DOHH2 (cell line): ENCODE measurements around the gene SLC25A5.
A peak's percentile ranks its signal among the peaks of the same experiment; 100 is the strongest.

Experiments used
- H3F3A ChIP-seq: fragments of 200-600 bp; sonication (generic), shearing (Covaris generic); 2 replicates; pipeline ENCODE4 v1.6.0; 2016; ENCODE audit warnings: antibody characterized with exemption, mild to moderate bottlenecking; ENCODE audit not compliant: control insufficient read depth, insufficient read depth
- H3K27ac ChIP-seq: fragments of 200-600 bp; sonication (generic); 2 replicates; pipeline ENCODE4 v1.5.1; 2014; ENCODE audit warnings: low read depth, mild to moderate bottlenecking, low read length, moderate library complexity
- H3K27me3 ChIP-seq: fragments of 200-600 bp; sonication (generic); 2 replicates; pipeline ENCODE4 v1.6.1; 2014; ENCODE audit warnings: mild to moderate bottlenecking, low read length, mixed read lengths; ENCODE audit not compliant: control insufficient read depth
- H3K36me3 ChIP-seq: fragments of 200-600 bp; sonication (generic); 2 replicates; pipeline ENCODE4 v1.6.1; 2014; ENCODE audit warnings: mild to moderate bottlenecking, low read length, moderate library complexity, mixed read lengths; ENCODE audit not compliant: control insufficient read depth
- H3K4me1 ChIP-seq: fragments of 200-600 bp; sonication (generic); 2 replicates; pipeline ENCODE4 v1.6.1; 2014; ENCODE audit warnings: mild to moderate bottlenecking, low read length, mixed read lengths; ENCODE audit not compliant: control insufficient read depth
- H3K4me2 ChIP-seq: fragments of 200-600 bp; sonication (generic); 2 replicates; pipeline ENCODE4 v1.6.0; 2014; ENCODE audit warnings: mild to moderate bottlenecking, low read length, moderate library complexity
- H3K4me3 ChIP-seq: fragments of 200-600 bp; sonication (generic); 2 replicates; pipeline ENCODE4 v1.5.1; 2014; ENCODE audit warnings: mild to moderate bottlenecking, low read length, mixed read lengths
- H3K79me2 ChIP-seq: fragments of 200-600 bp; sonication (generic); 2 replicates; pipeline ENCODE4 v1.6.1; 2014; ENCODE audit warnings: mild to moderate bottlenecking, low read length, mixed read lengths; ENCODE audit not compliant: control insufficient read depth
- H3K9me2 ChIP-seq: fragments of 200-600 bp; sonication (generic); replicated peaks from 2 replicates; pipeline ENCODE4 v1.6.1; 2014; ENCODE audit warnings: mild to moderate bottlenecking, low read length, mixed read lengths; ENCODE audit not compliant: control insufficient read depth
- H3K9me3 ChIP-seq: fragments of 200-600 bp; sonication (generic); 2 replicates; pipeline ENCODE4 v1.6.1; 2014; ENCODE audit warnings: antibody characterized with exemption, low read length, mixed read lengths; ENCODE audit not compliant: control insufficient read depth, insufficient read depth
- H4K20me1 ChIP-seq: fragments of 200-600 bp; sonication (generic); 2 replicates; pipeline ENCODE4 v1.6.0; 2014; ENCODE audit warnings: low read depth, mild to moderate bottlenecking, antibody characterized with exemption, low read length, moderate library complexity; ENCODE audit not compliant: control insufficient read depth, insufficient read depth
- EZH2phosphoT487 ChIP-seq: fragments of 200-600 bp; sonication (generic); IDR thresholded peaks from 2 replicates; pipeline ENCODE4 v1.6.1; 2017; ENCODE audit warnings: borderline replicate concordance, mild to moderate bottlenecking, antibody characterized with exemption, low read length, moderate library complexity, mixed read lengths
- TF ChIP-seq, protein P1 (sequence below): fragments of 200-600 bp; sonication (generic); IDR thresholded peaks from one replicate; pipeline ENCODE4 v1.5.1; 2014; ENCODE audit warnings: antibody characterized with exemption, mild to moderate bottlenecking, low read depth, low read length; ENCODE audit not compliant: poor library complexity, severe bottlenecking

The SLC25A5 gene

DNA sequence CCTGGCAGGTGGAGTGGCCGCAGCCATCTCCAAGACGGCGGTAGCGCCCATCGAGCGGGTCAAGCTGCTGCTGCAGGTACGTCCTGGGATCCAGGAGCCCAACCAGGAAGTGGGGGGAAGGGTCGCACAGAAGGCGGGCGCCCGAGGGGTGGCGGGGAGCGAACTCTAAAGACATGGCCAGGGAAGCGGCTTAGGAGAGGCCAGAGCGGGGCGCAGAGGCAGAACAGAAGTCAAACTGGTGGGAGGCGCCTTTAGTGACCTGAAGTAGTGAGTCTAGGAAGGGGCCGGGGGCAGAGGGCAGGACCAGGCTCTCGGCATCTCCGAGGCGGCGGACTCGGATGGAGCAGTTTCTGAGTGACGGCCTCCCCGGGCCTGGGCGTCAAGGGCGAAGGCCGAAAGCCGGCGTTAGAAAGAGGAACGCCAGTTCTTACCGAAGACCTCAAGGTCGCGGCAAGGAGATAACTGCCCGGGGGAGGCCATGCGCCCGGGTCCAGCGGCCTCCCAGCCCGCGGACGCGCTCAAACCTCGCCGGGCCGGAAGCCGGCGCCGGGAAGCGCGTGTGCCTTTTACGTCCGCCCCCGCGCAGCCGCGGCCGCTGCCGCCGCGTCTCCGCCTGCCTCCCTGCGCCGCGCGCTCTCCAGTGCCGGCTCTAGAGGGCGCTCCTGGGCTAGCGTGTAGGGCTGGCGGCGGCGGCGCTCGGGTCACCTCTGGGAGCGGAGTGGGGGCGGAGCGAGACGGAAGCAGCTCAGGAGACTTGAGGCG is 488 bp downstream of the SLC25A5 start:
- Histone ChIP-seq H3K79me2 (peaks cover 17% of the 10 kb centered on the region), H3K9me3 (no peaks in the 10 kb centered on the region), H3F3A (peaks cover 25% of the 10 kb centered on the region), H3K4me1 (peaks cover 13% of the 10 kb centered on the region), H3K4me3 (peak overlapping the region; percentile 94), H3K27me3 (no peaks in the 10 kb centered on the region), H3K9me2 (no peaks in the 10 kb centered on the region), H3K4me2 (peak overlapping the region; percentile 84), H3K27ac (peak overlapping the region; percentile 78), H3K36me3 (peaks cover 23% of the 10 kb centered on the region), H4K20me1 (peaks cover 11% of the 10 kb centered on the region)
- TF ChIP-seq, protein P1, sequence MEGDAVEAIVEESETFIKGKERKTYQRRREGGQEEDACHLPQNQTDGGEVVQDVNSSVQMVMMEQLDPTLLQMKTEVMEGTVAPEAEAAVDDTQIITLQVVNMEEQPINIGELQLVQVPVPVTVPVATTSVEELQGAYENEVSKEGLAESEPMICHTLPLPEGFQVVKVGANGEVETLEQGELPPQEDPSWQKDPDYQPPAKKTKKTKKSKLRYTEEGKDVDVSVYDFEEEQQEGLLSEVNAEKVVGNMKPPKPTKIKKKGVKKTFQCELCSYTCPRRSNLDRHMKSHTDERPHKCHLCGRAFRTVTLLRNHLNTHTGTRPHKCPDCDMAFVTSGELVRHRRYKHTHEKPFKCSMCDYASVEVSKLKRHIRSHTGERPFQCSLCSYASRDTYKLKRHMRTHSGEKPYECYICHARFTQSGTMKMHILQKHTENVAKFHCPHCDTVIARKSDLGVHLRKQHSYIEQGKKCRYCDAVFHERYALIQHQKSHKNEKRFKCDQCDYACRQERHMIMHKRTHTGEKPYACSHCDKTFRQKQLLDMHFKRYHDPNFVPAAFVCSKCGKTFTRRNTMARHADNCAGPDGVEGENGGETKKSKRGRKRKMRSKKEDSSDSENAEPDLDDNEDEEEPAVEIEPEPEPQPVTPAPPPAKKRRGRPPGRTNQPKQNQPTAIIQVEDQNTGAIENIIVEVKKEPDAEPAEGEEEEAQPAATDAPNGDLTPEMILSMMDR, result peak; percentile 54
- TF ChIP-seq EZH2phosphoT487, result no peak

DNA sequence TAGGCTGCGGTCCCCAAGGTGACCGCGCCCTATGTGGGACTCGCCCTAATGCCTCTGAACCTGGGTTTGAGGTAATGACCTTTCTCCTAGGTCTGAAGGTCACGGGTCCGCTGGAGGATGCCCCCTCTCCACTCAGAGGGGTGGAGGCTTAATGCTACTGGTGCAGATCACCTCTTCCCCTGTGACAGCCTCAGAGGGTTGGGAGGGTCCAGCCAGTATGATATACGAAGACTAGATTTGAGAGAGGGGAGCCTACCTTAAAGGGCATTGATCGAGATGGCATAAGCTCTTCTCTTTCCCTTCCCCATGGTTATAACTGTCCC is 1.0 kb downstream of the SLC25A5 start:
- peaks cover 13% of the 10 kb centered on the region for H3K4me1 ChIP-seq
- H3K36me3 ChIP-seq, result peaks cover 23% of the 10 kb centered on the region
- peaks cover 25% of the 10 kb centered on the region for H3F3A ChIP-seq
- H3K4me3 ChIP-seq, result peak overlapping the region; percentile 94
- TF ChIP-seq, protein P1, result no peak
- no peak for TF ChIP-seq EZH2phosphoT487
- peak overlapping the region; percentile 84 for H3K4me2 ChIP-seq
- H3K9me2 ChIP-seq, result no peaks in the 10 kb centered on the region
- no peaks in the 10 kb centered on the region for H3K9me3 ChIP-seq
- H3K79me2 ChIP-seq, result peaks cover 17% of the 10 kb centered on the region
- no peaks in the 10 kb centered on the region for H3K27me3 ChIP-seq
- peaks cover 11% of the 10 kb centered on the region for H4K20me1 ChIP-seq
- peak overlapping the region; percentile 34; the same call in 1 of the 2 replicates for H3K27ac ChIP-seq

DNA sequence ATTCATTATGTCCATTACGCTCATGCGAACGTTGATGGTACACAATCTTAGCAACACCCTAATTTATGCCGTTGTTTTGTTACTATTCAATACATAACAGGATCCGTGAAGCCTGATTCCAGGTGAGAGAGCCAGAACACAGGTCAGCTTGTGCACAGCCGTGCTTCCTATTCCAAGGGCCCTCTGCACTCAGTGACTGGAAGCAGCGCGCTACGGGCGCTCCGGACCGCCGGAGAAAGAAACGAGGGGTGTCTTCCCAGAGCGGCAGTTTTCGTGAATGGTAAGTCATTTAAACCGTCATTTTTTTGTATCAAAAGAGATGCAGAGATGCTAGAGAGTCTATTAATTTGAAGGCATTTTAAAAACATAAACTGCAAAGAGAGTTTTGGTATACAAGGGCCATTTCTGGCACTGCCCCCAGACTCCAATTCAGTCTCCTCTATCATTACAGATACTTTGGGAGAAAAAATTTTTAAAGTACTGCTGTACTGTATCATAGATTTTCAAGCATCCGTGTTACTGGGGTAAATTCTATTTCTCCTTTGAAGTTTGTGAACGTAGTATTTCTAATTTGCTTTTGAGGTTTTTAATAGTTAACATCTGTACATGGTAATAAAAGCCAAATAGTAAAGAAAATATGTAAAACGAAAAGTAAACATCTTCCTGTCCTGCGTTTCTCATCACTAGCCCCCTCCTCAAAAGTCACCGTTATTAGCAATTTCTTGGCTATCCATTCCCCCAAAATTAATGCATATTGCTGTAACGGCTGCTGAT is 6.6 kb downstream of the SLC25A5 start:
- peaks cover 5% of the 10 kb centered on the region for H4K20me1 ChIP-seq
- H3K27me3 ChIP-seq, result no peaks in the 10 kb centered on the region
- no peaks in the 10 kb centered on the region for H3K9me3 ChIP-seq
- no peak overlapping the region for H3K4me2 ChIP-seq
- TF ChIP-seq EZH2phosphoT487, result no peak
- TF ChIP-seq, protein P1, result no peak
- H3K4me3 ChIP-seq, result no peak overlapping the region
- H3F3A ChIP-seq, result peaks cover 20% of the 10 kb centered on the region
- H3K9me2 ChIP-seq, result no peaks in the 10 kb centered on the region
- H3K36me3 ChIP-seq, result peaks cover 16% of the 10 kb centered on the region
- H3K79me2 ChIP-seq, result peaks cover 3% of the 10 kb centered on the region; the same call in 1 of the 2 replicates
- H3K27ac ChIP-seq, result no peak overlapping the region
- peaks cover under 1% of the 10 kb centered on the region for H3K4me1 ChIP-seq
